Psoas muscle (tissue), 8 donors: ENCODE data around the gene KIAA0319L. TPM values are rescaled to one million over a fixed set of nuclear protein-coding genes. Genes with fewer than 3 reads are reported as not detected.

ENCODE experiments used
- ATAC-seq, 4 donors: fragments of 200-7000 bp; cut with Tn5 transposase; one replicate each; pipeline ENCODE4 v1.9.1; 2020; ENCODE audit warnings: moderate library complexity in 3 of 4, mild to moderate bottlenecking in 2 of 4
- DNase-seq, 2 donors: peaks; one replicate each; pipeline ENCODE4 v3.0.0-alpha.2; 2020
- H3K27ac ChIP-seq: fragments of 200-600 bp; one replicate; pipeline ENCODE4 v1.8.0; 2022
- H3K27me3 ChIP-seq, 3 donors: fragments of 200-600 bp in 1 of 3; one replicate each; pipeline versions ENCODE4 v1.6.1 to v1.8.0; 2013 to 2022; ENCODE audit warnings: low read length in 2 of 3, mild to moderate bottlenecking in 2 of 3, moderate library complexity in 1 of 3; ENCODE audit not compliant: insufficient read depth in 3 of 3
- H3K36me3 ChIP-seq, 2 donors: fragments of 200-600 bp in 1 of 2; one replicate each; pipeline versions ENCODE4 v1.6.1 to v1.8.0; 2013 to 2022; ENCODE audit warnings: low read depth in 1 of 2, mild to moderate bottlenecking in 1 of 2, moderate library complexity in 1 of 2; ENCODE audit not compliant: insufficient read depth in 1 of 2
- H3K4me1 ChIP-seq: fragments of 200-600 bp; one replicate; pipeline ENCODE4 v1.8.0; 2022
- H3K4me3 ChIP-seq: fragments of 200-600 bp; one replicate; pipeline ENCODE4 v1.8.0; 2022; ENCODE audit warnings: mild to moderate bottlenecking
- H3K9me3 ChIP-seq: fragments of 200-600 bp; one replicate; pipeline ENCODE4 v1.8.0; 2022
- WGBS, 3 donors: extraction: QIAGEN DNeasy Blood & Tissue Kit; methylation state at CpG; one replicate each; pipeline versions ENCODE4 v1.1.6 to v1.1.7; 2013; 5-methylcytosine and 5-hydroxymethylcytosine counted together
- intact Hi-C, 2 donors: fragments of 100-400 bp; cut with DNase I; formaldehyde crosslinking; loops; one replicate each; pipeline versions ENCODE4 v1.11.0 to v1.14.2; 2022
- polyA plus RNA-seq, 3 donors: library from polyadenylated mRNA; stranded (reverse); fragments of 200-250 nt; gene quantifications; one replicate each; pipeline ENCODE4 v1.2.3, GENCODE V29; 2013
- total RNA-seq, 4 donors: library from RNA; stranded (reverse); fragmentation: NEBNext Ultra II Directional in 2 of 4; extraction: Animal tissue kit (Norgen Biotek cat#: 25700) in 2 of 4; gene quantifications; one replicate each; pipeline versions ENCODE4 v1.2.1 to v1.2.4, GENCODE V29; 2021 to 2023
- TF ChIP-seq, protein P1 (sequence below): fragments of 200-600 bp; IDR thresholded peaks from one replicate; pipeline ENCODE4 v1.8.0; 2022; ENCODE audit warnings: antibody characterized with exemption
- donor health status: healthy with polysubstance abuse.
- donor health status: DM: no; HTN: no; CAD: no; lungs with moderate emphysema.
- donor health status: Bipolar disorder and iron deficiency.
- donor health status: healthy.
- donor health status: DM: yes; HTN: yes; CAD: no.
- donor health status: DM: no; HTN: no; CAD: no.
- donor health status: DM: no; HTN: no; CAD: no.
- donor health status: DM: yes; HTN: yes; CAD: no.

KIAA0319L gene
- total and polyA plus RNA-seq, 7 donors, result 18.0 to 46.9 (median 35.7) TPM

DNA sequence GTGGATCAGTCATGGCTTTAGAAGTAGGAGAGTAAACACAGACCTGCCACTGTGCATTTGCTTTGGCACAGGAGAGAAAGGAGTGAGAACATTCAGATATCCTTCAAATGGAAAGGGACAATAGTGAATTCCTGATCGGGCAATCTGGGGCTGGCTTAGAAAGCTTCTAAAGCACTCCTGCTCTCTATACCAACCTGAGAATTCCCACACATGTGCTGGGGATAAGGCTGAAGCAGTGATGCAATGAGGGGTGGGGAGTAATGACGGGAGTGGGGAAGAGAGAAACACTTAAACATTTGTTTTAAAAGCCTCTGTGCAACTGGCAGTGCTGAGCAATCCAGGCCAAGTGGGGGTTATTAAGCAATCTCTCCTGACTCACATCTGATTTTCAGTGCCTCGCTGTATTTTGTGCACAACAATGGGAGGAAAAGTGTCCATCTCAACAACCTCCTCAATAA, 108.8 kb downstream of the KIAA0319L start:
- 69 to 76% (median 75%) methylated on average over 3 of the region's 3 CpGs for WGBS, 3 donors
- Histone ChIP-seq H3K4me1 (peaks cover 9% of the 10 kb centered on the region), H3K9me3 (no peaks in the 10 kb centered on the region), H3K27ac (no peak overlapping the region), H3K4me3 (no peak overlapping the region), H3K27me3 (no peaks in the 10 kb centered on the region), H3K36me3 (peaks cover 11 to 95% of the 10 kb centered on the region in 2 donors)
- TF ChIP-seq, protein P1, sequence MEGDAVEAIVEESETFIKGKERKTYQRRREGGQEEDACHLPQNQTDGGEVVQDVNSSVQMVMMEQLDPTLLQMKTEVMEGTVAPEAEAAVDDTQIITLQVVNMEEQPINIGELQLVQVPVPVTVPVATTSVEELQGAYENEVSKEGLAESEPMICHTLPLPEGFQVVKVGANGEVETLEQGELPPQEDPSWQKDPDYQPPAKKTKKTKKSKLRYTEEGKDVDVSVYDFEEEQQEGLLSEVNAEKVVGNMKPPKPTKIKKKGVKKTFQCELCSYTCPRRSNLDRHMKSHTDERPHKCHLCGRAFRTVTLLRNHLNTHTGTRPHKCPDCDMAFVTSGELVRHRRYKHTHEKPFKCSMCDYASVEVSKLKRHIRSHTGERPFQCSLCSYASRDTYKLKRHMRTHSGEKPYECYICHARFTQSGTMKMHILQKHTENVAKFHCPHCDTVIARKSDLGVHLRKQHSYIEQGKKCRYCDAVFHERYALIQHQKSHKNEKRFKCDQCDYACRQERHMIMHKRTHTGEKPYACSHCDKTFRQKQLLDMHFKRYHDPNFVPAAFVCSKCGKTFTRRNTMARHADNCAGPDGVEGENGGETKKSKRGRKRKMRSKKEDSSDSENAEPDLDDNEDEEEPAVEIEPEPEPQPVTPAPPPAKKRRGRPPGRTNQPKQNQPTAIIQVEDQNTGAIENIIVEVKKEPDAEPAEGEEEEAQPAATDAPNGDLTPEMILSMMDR, result no peak
- DNase-seq (no peak), ATAC-seq (no peak)
- intact Hi-C loops, result no loop called here

DNA sequence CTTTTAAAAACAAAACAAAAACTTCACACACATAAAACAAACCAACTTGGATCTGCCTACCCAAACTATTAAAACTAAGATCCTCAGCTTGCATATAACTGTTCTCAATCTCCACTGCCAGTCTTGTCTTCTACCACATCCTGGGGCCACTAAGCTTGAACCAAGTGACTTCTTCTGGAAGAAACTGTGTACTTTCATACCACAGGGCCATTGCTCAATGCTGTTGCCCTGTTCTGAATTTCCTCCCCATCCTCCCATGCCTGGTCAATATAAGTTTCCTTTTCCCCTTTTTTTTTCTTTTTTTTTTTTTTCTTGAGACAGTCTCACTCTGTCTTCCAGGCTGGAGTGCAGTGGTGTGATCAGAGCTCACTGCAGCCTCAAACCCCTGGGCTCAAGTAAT, 109.9 kb downstream of the KIAA0319L start:
- Histone ChIP-seq H3K9me3 (no peaks in the 10 kb centered on the region), H3K27me3 (no peaks in the 10 kb centered on the region), H3K36me3 (peaks cover 11 to 95% of the 10 kb centered on the region in 2 donors), H3K4me3 (no peak overlapping the region), H3K27ac (no peak overlapping the region), H3K4me1 (peaks cover 4% of the 10 kb centered on the region)
- TF ChIP-seq, protein P1, result no peak
- intact Hi-C loops, result no loop called here
- DNase-seq, result no peak
- ATAC-seq, result no peak

- intact Hi-C loops, result no loop called here
- no peak for DNase-seq
- H3K36me3 ChIP-seq, result peaks cover 14 to 100% of the 10 kb centered on the region in 2 donors
- no peaks in the 10 kb centered on the region for H3K4me1 ChIP-seq
- H3K4me3 ChIP-seq, result no peak overlapping the region
- H3K27me3 ChIP-seq, result no peaks in the 10 kb centered on the region
- TF ChIP-seq, protein P1, result no peak
- H3K9me3 ChIP-seq, result no peaks in the 10 kb centered on the region
- no peak overlapping the region for H3K27ac ChIP-seq
- no peak for ATAC-seq
Observed at GRCh38 chr1:35444519-35444774, 112.8 kb downstream of the KIAA0319L start.

GRCh38 chr1:35443768-35444518, 113.3 kb downstream of the KIAA0319L start:
- TF ChIP-seq, protein P1, result no peak
- no peak for DNase-seq
- H3K36me3 ChIP-seq, result peaks cover 13 to 100% of the 10 kb centered on the region in 2 donors

GRCh38 chr1:35442734-35443133, 114.5 kb downstream of the KIAA0319L start:
- TF ChIP-seq, protein P1, result no peak
- no peaks in the 10 kb centered on the region for H3K4me1 ChIP-seq
- intact Hi-C loops, result no loop called here
- WGBS, 3 donors, result 87 to 94% (median 87%) methylated on average over 4 of the region's 4 CpGs
- ATAC-seq, result no peak
- no peak for DNase-seq
- H3K27ac ChIP-seq, result no peak overlapping the region
- H3K27me3 ChIP-seq, result no peaks in the 10 kb centered on the region
- H3K36me3 ChIP-seq, result peaks cover 7 to 95% of the 10 kb centered on the region in 2 donors
- H3K4me3 ChIP-seq, result no peak overlapping the region
- no peaks in the 10 kb centered on the region for H3K9me3 ChIP-seq

More at GRCh38 chr1:35443768-35444518, 113.3 kb downstream of the KIAA0319L start:
- H3K4me3 ChIP-seq, result no peak overlapping the region
- no peak overlapping the region for H3K27ac ChIP-seq
- 81 to 89% (median 81%) methylated on average over 5 of the region's 5 CpGs for WGBS, 3 donors
- no peaks in the 10 kb centered on the region for H3K27me3 ChIP-seq
- intact Hi-C loops, result no loop called here
- no peaks in the 10 kb centered on the region for H3K9me3 ChIP-seq
- no peaks in the 10 kb centered on the region for H3K4me1 ChIP-seq
- ATAC-seq, result no peak
